ENCODE data around the gene WARS2. TPM values are rescaled to one million over a fixed set of nuclear protein-coding genes. Genes with fewer than 3 reads are reported as not detected.

Gene WARS2
- polyA plus RNA-seq, 1 experiment = 17.7 TPM

DNA sequence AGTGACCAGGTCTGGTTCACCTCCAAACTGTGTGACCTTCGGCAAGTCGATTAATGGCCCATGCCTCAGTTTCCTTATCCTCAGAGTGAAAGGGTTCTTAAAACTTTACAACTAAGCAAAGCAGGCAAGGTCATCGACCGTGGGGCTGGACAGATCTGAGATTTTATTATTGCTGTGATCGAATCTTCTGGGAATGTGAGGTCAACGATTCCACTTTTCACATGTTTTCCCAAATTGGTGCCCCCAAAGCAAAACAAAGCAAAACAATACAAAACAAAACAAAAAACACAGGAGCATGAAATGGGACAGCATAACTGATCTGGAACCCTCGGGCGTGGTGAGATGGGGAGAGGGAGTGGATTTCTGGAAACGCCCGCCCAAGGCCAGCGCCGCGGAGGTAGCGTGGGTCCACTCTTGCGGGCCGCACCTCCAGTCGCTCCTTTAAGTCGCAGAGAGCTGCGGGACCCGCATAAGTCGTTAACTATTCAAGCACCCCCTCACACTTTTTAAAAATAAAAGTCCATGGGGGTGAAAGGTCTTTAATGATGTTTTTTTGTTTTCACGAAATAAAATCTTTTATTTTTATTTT is 148.1 kb downstream of the WARS2 start:
- CTCF ChIA-PET = no interaction called here
- H3K4me3 ChIP-seq (ENCODE audit: low read depth, low read length) = no peak overlapping the region
- no peak for DNase-seq (ENCODE audit: low read depth)
- peaks cover 1% of the 10 kb centered on the region for H3K27me3 ChIP-seq (ENCODE audit: control insufficient read depth, insufficient read depth, low read length)
- POLR2A ChIA-PET = no interaction called here
- TF ChIP-seq, protein P1, sequence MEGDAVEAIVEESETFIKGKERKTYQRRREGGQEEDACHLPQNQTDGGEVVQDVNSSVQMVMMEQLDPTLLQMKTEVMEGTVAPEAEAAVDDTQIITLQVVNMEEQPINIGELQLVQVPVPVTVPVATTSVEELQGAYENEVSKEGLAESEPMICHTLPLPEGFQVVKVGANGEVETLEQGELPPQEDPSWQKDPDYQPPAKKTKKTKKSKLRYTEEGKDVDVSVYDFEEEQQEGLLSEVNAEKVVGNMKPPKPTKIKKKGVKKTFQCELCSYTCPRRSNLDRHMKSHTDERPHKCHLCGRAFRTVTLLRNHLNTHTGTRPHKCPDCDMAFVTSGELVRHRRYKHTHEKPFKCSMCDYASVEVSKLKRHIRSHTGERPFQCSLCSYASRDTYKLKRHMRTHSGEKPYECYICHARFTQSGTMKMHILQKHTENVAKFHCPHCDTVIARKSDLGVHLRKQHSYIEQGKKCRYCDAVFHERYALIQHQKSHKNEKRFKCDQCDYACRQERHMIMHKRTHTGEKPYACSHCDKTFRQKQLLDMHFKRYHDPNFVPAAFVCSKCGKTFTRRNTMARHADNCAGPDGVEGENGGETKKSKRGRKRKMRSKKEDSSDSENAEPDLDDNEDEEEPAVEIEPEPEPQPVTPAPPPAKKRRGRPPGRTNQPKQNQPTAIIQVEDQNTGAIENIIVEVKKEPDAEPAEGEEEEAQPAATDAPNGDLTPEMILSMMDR (IDR thresholded peaks at IDR 0.05; ENCODE audit: insufficient read depth, low read depth, low read length) = no peak
- H3K36me3 ChIP-seq (ENCODE audit: control insufficient read depth, insufficient read depth, low read length) = no peaks in the 10 kb centered on the region

DNA sequence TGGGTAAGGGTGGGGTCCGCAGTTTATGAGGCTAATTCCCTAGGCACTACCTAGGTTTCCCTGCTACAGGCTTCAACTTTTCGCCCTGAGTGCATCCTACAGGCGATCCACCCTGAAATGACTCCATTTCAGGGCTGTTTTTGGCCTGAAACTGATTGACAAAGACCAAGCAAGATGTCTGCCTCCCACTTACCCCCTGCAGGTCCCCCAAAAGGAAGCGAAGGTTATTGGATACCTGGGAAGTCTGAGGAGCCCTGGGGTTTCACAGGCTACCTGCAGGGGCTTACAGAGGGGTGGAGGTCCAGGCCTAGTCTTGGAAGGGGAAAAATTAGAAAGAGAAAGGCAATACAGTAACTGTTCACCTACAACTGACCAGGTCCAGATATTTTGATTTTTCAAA is 149.0 kb downstream of the WARS2 start:
- CTCF ChIA-PET = no interaction called here
- TF ChIP-seq, protein P1 (IDR thresholded peaks at IDR 0.05; ENCODE audit: insufficient read depth, low read depth, low read length) = no peak
- H3K36me3 ChIP-seq (ENCODE audit: control insufficient read depth, insufficient read depth, low read length) = no peaks in the 10 kb centered on the region
- POLR2A ChIA-PET = no interaction called here
- no peak for DNase-seq (ENCODE audit: low read depth)
- no peak overlapping the region for H3K4me3 ChIP-seq (ENCODE audit: low read depth, low read length)
- peaks cover 1% of the 10 kb centered on the region for H3K27me3 ChIP-seq (ENCODE audit: control insufficient read depth, insufficient read depth, low read length)

DNA sequence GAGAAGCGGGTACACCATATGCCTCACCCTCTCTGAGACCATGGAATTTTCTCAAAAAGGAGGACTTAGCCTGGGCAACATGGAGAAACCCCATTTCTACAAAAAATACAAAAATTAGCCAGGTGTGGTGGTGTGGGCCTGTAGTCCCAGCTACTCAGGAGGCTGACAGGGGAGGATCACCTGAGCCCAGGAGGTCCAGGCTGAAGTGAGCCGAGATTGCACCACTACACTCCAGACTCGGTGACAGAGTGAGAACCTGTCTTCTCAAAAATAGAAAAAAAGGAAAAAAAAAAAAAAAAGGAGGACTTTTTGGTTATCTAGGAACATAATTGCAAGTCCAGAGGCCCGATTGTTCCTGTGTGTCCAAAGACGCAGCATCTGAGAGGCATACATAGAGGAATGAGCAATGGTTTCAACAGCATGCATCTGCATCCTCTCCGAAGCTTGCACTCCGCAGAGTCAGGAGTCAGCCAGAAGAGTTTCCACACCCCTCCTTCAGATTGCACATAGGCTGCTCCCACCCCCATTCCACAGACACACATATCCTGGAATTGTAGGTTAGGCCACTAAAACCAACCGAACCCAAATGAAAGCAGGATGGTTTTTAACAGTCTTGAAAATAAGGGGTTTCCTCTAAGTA is 149.8 kb downstream of the WARS2 start:
- ChIA-PET POLR2A (no interaction called here), CTCF (no interaction called here)
- Histone ChIP-seq H3K4me3 (ENCODE audit: low read depth, low read length) (no peak overlapping the region), H3K36me3 (ENCODE audit: control insufficient read depth, insufficient read depth, low read length) (no peaks in the 10 kb centered on the region), H3K27me3 (ENCODE audit: control insufficient read depth, insufficient read depth, low read length) (peaks cover 1% of the 10 kb centered on the region)
- TF ChIP-seq, protein P1 (IDR thresholded peaks at IDR 0.05; ENCODE audit: insufficient read depth, low read depth, low read length) = no peak
- no peak for DNase-seq (ENCODE audit: low read depth)

DNA sequence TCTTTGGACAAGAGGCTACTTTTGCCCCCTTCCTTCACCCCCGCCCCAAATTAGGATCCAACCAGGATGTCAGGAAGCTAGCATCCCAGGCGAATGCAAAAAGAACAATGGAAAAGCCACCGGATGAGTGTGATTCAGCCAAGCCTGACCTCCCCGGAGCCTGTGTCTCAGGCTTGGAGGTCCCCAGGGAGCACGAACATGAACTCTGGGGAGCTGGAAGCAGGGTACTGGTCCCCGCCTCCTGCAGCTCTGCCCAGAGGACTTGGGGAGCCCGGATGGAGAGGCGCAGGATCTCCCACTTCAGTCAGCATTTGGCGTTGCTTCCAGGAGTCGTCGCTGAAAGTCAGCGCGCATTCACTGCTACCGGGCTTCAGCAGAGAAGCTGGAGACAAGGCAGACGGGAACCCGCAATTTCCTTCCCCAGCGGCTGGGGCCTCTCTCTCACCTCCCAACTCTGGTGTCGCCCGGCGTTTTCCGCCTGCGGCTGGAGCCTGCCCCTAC is 150.5 kb downstream of the WARS2 start:
- Histone ChIP-seq H3K27me3 (ENCODE audit: control insufficient read depth, insufficient read depth, low read length) (peaks cover 1% of the 10 kb centered on the region), H3K36me3 (ENCODE audit: control insufficient read depth, insufficient read depth, low read length) (no peaks in the 10 kb centered on the region), H3K4me3 (ENCODE audit: low read depth, low read length) (no peak overlapping the region)
- DNase-seq (ENCODE audit: low read depth) = no peak
- CTCF ChIA-PET = no interaction called here
- TF ChIP-seq, protein P1 (IDR thresholded peaks at IDR 0.05; ENCODE audit: insufficient read depth, low read depth, low read length) = no peak
- POLR2A ChIA-PET = no interaction called here

DNA sequence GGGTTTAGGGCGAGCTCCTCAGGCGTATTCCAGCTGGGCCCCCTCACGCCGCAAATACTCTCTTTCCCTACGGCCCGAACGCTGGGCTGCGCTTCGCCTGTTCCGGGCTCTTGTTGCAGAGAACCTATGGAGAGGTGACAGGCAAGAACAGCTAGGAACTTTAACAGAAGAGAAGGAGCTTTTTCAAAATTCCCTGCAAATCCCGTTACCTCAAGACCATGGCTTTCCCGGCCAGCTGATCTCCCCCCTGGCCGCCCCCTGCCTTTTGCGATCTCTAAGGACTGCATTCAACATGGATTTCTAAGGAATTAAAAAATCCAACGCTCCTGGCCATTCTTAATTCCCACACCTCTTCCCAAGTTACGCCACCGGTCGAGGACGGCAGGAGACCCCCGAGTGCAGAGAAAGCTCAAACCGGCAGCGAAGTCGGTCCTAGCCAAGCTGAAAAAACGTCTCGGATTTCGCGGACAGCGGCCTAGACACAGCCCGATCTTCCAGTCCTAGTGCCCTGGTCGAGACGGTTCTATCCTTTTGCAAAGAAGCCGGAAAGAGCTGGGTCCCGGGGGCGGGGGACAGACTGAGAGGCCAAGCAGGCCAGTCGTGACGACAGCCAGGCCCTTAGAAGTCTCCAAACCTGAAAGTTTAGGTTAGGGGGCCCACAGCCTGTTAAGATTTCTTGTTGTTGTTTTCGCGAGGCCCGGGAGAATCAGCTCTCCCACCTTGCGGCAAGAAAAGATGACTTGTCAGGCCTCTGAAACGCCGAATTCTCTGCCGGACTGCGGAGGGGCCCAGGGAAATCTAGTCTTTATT is 151.2 kb downstream of the WARS2 start:
- ChIA-PET POLR2A (no interaction called here), CTCF (no interaction called here)
- Histone ChIP-seq H3K36me3 (ENCODE audit: control insufficient read depth, insufficient read depth, low read length) (no peaks in the 10 kb centered on the region), H3K4me3 (ENCODE audit: low read depth, low read length) (no peak overlapping the region), H3K27me3 (ENCODE audit: control insufficient read depth, insufficient read depth, low read length) (peaks cover 1% of the 10 kb centered on the region)
- DNase-seq (ENCODE audit: low read depth) = no peak
- TF ChIP-seq, protein P1 (IDR thresholded peaks at IDR 0.05; ENCODE audit: insufficient read depth, low read depth, low read length) = no peak
